Kidney epithelial cell (primary cell): Measurements from ENCODE around the gene CCN6. TPM values are rescaled to one million over a fixed set of nuclear protein-coding genes. Genes with fewer than 3 reads are reported as not detected.
A peak's percentile ranks its signal among the peaks of the same experiment; 100 is the strongest.

Source experiments
- DNase-seq: peaks from one replicate; pipeline ENCODE4 v3.0.0-alpha.2; 2010; ENCODE audit warnings: low read depth
- H3K27me3 ChIP-seq: 2 replicates; pipeline ENCODE4 v1.6.0; 2011; ENCODE audit warnings: low read length; ENCODE audit not compliant: control insufficient read depth, insufficient read depth
- H3K36me3 ChIP-seq: 2 replicates; pipeline ENCODE4 v1.5.1; 2011; ENCODE audit warnings: low read length; ENCODE audit not compliant: control insufficient read depth, insufficient read depth
- H3K4me3 ChIP-seq: 2 replicates; pipeline ENCODE4 v1.5.1; 2011; ENCODE audit warnings: low read depth, mild to moderate bottlenecking, control low read depth, low read length
- total RNA-seq: library from RNA; depleted of rRNA; stranded (reverse); fragments of >200 nt; gene quantifications from 2 replicates; pipeline ENCODE4 v1.2.3, GENCODE V29; 2015
- TF ChIP-seq, protein P1 (sequence below): IDR thresholded peaks from 2 replicates; pipeline ENCODE4 v1.5.1; 2011; ENCODE audit warnings: mild to moderate bottlenecking, moderate library complexity, low read length, control low read depth, inconsistent platforms; ENCODE audit not compliant: insufficient read depth, poor library complexity, severe bottlenecking

The CCN6 gene
- total RNA-seq, 1 donor from 2014 or later, result 1.5 TPM

DNA sequence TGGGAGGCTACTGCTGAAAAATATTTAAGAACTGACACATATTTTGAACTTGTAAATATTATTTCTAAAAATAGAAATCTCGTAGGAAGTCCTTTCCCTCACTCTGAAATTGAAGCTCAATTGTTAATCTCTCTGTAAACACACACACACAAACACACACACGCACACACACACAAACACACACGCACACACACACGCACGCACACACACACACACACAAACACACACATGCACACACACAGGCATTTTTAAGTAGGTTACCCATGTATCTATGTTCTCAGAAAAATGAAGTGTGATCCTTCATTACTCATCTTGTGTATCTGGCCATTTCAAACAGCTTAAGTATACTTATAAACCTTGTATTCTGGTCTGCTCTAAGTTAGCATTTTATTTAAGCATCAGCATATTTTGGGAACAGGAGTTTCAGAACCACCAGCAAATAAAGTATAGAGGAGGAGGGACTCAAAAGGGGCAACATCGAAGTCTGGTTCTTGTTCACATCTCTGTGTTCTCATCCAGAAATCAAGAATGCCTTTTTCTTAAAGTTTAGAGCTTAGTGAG lies 11.6 kb downstream of the CCN6 start:
- DNase-seq, result no peak
- H3K4me3 ChIP-seq, result no peak overlapping the region
- H3K27me3 ChIP-seq, result no peaks in the 10 kb centered on the region
- H3K36me3 ChIP-seq, result no peaks in the 10 kb centered on the region
- TF ChIP-seq, protein P1, sequence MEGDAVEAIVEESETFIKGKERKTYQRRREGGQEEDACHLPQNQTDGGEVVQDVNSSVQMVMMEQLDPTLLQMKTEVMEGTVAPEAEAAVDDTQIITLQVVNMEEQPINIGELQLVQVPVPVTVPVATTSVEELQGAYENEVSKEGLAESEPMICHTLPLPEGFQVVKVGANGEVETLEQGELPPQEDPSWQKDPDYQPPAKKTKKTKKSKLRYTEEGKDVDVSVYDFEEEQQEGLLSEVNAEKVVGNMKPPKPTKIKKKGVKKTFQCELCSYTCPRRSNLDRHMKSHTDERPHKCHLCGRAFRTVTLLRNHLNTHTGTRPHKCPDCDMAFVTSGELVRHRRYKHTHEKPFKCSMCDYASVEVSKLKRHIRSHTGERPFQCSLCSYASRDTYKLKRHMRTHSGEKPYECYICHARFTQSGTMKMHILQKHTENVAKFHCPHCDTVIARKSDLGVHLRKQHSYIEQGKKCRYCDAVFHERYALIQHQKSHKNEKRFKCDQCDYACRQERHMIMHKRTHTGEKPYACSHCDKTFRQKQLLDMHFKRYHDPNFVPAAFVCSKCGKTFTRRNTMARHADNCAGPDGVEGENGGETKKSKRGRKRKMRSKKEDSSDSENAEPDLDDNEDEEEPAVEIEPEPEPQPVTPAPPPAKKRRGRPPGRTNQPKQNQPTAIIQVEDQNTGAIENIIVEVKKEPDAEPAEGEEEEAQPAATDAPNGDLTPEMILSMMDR, result no peak

GRCh38 chr6:112066606-112067005 lies 12.7 kb downstream of the CCN6 start:
- H3K36me3 ChIP-seq, result no peaks in the 10 kb centered on the region
- H3K27me3 ChIP-seq, result no peaks in the 10 kb centered on the region
- no peak for DNase-seq
- TF ChIP-seq, protein P1, result no peak
- no peak overlapping the region for H3K4me3 ChIP-seq

GRCh38 chr6:112081569-112081968 lies 27.7 kb downstream of the CCN6 start:
- Histone ChIP-seq H3K27me3 (no peaks in the 10 kb centered on the region), H3K36me3 (no peaks in the 10 kb centered on the region), H3K4me3 (no peak overlapping the region)
- DNase-seq, result no peak
- TF ChIP-seq, protein P1, result no peak

- H3K36me3 ChIP-seq, result no peaks in the 10 kb centered on the region
- H3K4me3 ChIP-seq, result no peak overlapping the region
- no peak for DNase-seq
- TF ChIP-seq, protein P1, result no peak
- no peaks in the 10 kb centered on the region for H3K27me3 ChIP-seq
Observed at GRCh38 chr6:112085286-112086065, 31.6 kb downstream of the CCN6 start.

DNA sequence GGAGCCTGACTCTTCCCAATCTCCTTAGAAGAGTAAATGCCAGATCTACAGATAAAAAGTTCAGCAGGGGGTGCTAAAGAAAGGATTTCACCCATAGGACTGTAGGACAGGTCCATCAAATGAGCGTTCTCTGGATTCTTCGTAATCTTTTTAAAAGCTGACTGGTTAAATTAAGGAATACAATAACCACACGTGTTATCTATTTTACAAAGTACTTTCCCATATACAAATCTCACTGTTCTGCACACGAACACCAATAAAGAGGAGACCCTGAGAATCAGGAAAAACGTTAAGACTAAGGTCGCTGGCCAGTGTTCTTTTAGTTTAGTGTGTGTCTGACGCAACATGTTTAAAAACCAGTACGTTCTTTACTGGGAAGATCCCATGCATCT lies 32.8 kb downstream of the CCN6 start:
- DNase-seq, result peak; percentile 25
- Histone ChIP-seq H3K36me3 (no peaks in the 10 kb centered on the region), H3K4me3 (peak overlapping the region; percentile 81), H3K27me3 (no peaks in the 10 kb centered on the region)
- TF ChIP-seq, protein P1, result peak; percentile 25
